HS-5 (cell line): ENCODE results near the gene UGT1A3.
A peak's percentile ranks its signal among the peaks of the same experiment; 100 is the strongest.

Experiments
- DNase-seq: peaks from one replicate; pipeline ENCODE4 v3.0.0-alpha.2; 2012; ENCODE audit warnings: low read depth

Gene UGT1A3

GRCh38 chr2:233758141-233758540, 29.3 kb downstream of the UGT1A3 start:
- DNase-seq, result no peak

- DNase-seq, result no peak
These were observed 30.0 kb downstream of the UGT1A3 start for GRCh38 chr2:233758849-233759248.

GRCh38 chr2:233760043-233760442, 31.2 kb downstream of the UGT1A3 start, which contains the start of gene UGT1A1:
Gene UGT1A1 (plus strand): TSS chr2:233760270. CDS start chr2:233760288, 18 bp downstream.
- DNase-seq, result no peak

- no peak for DNase-seq
These were observed 32.4 kb downstream of the UGT1A3 start for GRCh38 chr2:233761040-233761769.

GRCh38 chr2:233764264-233764663, 35.4 kb downstream of the UGT1A3 start:
- peak; percentile 3 for DNase-seq

GRCh38 chr2:233764761-233765160, 35.9 kb downstream of the UGT1A3 start:
- DNase-seq, result no peak

- no peak for DNase-seq
These were observed 37.6 kb downstream of the UGT1A3 start for GRCh38 chr2:233766416-233766815.

- no peak for DNase-seq
These were observed 39.2 kb downstream of the UGT1A3 start for GRCh38 chr2:233768076-233768475.

GRCh38 chr2:233769260-233769659, 40.4 kb downstream of the UGT1A3 start:
- no peak for DNase-seq

GRCh38 chr2:233772153-233772552, 43.3 kb downstream of the UGT1A3 start:
- DNase-seq, result no peak

GRCh38 chr2:233772583-233772982, 43.7 kb downstream of the UGT1A3 start:
- DNase-seq, result no peak

- DNase-seq, result no peak
These were observed 45.0 kb downstream of the UGT1A3 start for GRCh38 chr2:233773854-233774253.

GRCh38 chr2:233775414-233775813, 46.6 kb downstream of the UGT1A3 start:
- no peak for DNase-seq

- DNase-seq, result no peak
These were observed 49.2 kb downstream of the UGT1A3 start, which contains the start of gene MROH2A for GRCh38 chr2:233778030-233778429. Gene MROH2A (plus strand): TSS chr2:233778330. CDS start chr2:233779359, 1,029 bp downstream.

- DNase-seq, result no peak
These were observed 50.9 kb downstream of the UGT1A3 start for GRCh38 chr2:233779722-233780121.

- no peak for DNase-seq
These were observed 51.9 kb downstream of the UGT1A3 start for GRCh38 chr2:233780771-233781170.

- DNase-seq, result no peak
These were observed 60.7 kb downstream of the UGT1A3 start for GRCh38 chr2:233789554-233789953.

- DNase-seq, result no peak
These were observed 62.5 kb downstream of the UGT1A3 start for GRCh38 chr2:233791151-233791882.

- no peak for DNase-seq
These were observed 63.1 kb downstream of the UGT1A3 start for GRCh38 chr2:233791883-233792329.

- no peak for DNase-seq
These were observed 63.9 kb downstream of the UGT1A3 start for GRCh38 chr2:233792720-233793119.

- no peak for DNase-seq
These were observed 64.8 kb downstream of the UGT1A3 start for GRCh38 chr2:233793465-233794127.

- DNase-seq, result no peak
These were observed 65.4 kb downstream of the UGT1A3 start for GRCh38 chr2:233794128-233794658.
